Brain microvascular endothelial cell (primary cell): ENCODE data around the gene TERB1.

Experiments
- DNase-seq: peaks from one replicate; pipeline ENCODE4 v3.0.0-alpha.2; 2020
- H3K27ac ChIP-seq: fragments of 250-450 bp; sonication (Bioruptor Pico); 2 replicates; pipeline ENCODE4 v1.5.1; 2020; ENCODE audit warnings: mild to moderate bottlenecking, moderate library complexity
- H3K27me3 ChIP-seq: fragments of 250-450 bp; sonication (Bioruptor Pico); replicated peaks from 2 replicates; pipeline ENCODE4 v1.5.1; 2020; ENCODE audit warnings: mild to moderate bottlenecking
- H3K36me3 ChIP-seq: fragments of 250-450 bp; sonication (Bioruptor Pico); replicated peaks from 2 replicates; pipeline ENCODE4 v1.5.1; 2020; ENCODE audit warnings: mild to moderate bottlenecking
- H3K4me3 ChIP-seq: 2 replicates; pipeline ENCODE4 v1.5.1; 2011; ENCODE audit warnings: low read depth, mild to moderate bottlenecking, control low read depth, low read length, moderate library complexity
- in situ Hi-C: cut with HindIII; loops from 2 replicates; pipeline ENCODE4 v1.10.0; 2017; ENCODE audit warnings: low sequenced_read_pairs, low pct_ligation_motif_present
- TF ChIP-seq, protein P1 (sequence below): IDR thresholded peaks from 2 replicates; pipeline ENCODE4 v1.5.1; 2011; ENCODE audit warnings: low read depth, mild to moderate bottlenecking, moderate library complexity, low read length, control low read depth, inconsistent platforms; ENCODE audit errors: missing control alignments

Gene TERB1

DNA sequence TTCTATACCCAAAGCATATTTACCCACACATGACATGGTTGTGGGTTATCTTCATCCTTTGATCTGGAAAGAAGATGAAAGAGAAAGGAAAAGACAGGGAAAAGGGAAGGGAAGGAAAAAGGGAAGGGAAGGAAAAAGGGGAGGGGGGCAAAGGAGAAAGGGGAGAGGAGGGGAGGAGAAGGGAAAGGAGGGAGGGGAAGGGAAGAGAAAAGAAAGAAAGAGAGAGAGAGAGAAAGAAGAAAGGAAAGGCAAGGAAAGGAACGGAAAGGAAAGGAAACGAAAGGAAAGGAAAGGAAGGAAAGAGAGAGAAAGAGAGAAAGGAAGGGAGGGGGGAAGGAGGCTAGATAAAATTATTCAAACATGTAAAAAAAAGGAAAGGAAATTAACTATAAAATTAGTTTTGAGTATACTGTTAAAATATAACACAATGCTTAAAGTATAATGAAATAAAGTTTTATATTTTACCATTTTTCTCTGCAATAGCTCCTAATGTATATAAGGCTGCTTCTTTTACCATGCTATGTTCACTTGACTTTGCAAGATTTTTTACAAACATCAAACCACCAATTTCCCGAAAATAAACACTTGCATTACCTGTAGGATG lies 11.2 kb downstream of the TERB1 start:
- Histone ChIP-seq H3K27me3 (no peaks in the 10 kb centered on the region), H3K27ac (no peak overlapping the region), H3K4me3 (no peak overlapping the region), H3K36me3 (no peaks in the 10 kb centered on the region)
- TF ChIP-seq, protein P1, sequence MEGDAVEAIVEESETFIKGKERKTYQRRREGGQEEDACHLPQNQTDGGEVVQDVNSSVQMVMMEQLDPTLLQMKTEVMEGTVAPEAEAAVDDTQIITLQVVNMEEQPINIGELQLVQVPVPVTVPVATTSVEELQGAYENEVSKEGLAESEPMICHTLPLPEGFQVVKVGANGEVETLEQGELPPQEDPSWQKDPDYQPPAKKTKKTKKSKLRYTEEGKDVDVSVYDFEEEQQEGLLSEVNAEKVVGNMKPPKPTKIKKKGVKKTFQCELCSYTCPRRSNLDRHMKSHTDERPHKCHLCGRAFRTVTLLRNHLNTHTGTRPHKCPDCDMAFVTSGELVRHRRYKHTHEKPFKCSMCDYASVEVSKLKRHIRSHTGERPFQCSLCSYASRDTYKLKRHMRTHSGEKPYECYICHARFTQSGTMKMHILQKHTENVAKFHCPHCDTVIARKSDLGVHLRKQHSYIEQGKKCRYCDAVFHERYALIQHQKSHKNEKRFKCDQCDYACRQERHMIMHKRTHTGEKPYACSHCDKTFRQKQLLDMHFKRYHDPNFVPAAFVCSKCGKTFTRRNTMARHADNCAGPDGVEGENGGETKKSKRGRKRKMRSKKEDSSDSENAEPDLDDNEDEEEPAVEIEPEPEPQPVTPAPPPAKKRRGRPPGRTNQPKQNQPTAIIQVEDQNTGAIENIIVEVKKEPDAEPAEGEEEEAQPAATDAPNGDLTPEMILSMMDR: no peak
- no peak for DNase-seq
- in situ Hi-C loops: no loop called here

DNA sequence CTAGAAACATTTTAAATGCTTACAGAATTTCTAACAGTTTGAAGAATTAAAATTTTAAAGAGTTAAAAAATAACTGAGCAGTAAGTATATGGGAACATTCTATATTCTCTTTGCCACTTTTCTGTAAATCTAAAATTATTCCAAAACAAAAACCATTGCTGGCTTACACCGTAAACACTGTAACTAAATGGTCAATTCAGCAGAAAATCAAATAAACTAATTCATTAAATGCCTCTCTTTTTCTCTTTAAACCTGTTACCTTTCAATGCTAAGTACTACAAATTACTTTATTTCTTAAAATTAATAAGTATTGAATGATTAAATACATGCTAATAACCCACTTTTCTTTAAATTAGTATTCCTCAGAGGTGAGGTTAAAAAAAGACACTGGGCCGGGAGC lies 14.0 kb downstream of the TERB1 start:
- Histone ChIP-seq H3K4me3 (no peak overlapping the region), H3K36me3 (no peaks in the 10 kb centered on the region), H3K27me3 (no peaks in the 10 kb centered on the region), H3K27ac (no peak overlapping the region)
- DNase-seq: no peak
- in situ Hi-C loops: no loop called here
- TF ChIP-seq, protein P1: no peak

DNA sequence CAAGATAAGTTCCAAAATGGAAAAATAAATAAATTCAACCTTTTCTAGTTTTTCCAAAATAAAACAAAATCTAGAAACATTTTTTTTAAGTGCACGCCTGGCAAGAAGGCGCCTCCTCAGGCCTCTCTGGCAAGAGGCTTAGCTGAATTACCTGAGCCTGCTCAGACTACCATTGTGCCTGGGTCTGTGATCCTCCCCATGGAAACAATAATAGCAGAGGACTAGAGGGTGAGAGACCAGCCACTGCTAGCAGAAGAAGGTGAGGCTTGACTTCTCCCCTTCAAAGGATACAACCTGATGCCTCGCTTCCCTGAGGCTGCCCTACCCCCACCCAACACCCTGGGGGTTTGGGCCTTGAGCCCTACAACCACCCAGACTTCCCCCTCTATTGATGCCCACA lies 14.8 kb downstream of the TERB1 start:
- no peak overlapping the region for H3K27ac ChIP-seq
- DNase-seq: no peak
- TF ChIP-seq, protein P1: no peak
- H3K4me3 ChIP-seq: no peak overlapping the region
- in situ Hi-C loops: no loop called here
- no peaks in the 10 kb centered on the region for H3K27me3 ChIP-seq
- no peaks in the 10 kb centered on the region for H3K36me3 ChIP-seq

DNA sequence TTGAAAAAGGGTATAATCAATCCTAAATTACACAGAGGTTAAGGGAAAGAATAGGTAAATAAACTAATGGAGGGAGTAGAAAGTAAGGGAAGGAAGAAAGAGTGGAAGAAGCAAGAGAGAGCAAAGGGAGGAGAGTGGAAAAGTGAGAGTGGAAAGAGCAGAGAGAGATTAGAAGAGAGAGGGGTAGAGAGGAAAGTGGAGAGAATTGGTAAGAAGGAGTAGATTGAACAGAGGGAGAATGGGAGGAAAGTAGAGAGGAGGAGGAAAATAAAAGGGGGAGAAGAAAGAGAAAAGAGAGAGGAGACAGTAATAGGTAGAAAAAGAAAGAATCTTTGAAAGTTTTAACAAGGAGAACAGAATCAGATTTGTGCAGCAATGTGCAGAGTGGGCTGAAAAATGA lies 24.9 kb downstream of the TERB1 start:
- no peak for DNase-seq
- in situ Hi-C loops: no loop called here
- no peak overlapping the region for H3K27ac ChIP-seq
- TF ChIP-seq, protein P1: no peak
- H3K4me3 ChIP-seq: no peak overlapping the region
- H3K36me3 ChIP-seq: no peaks in the 10 kb centered on the region
- no peaks in the 10 kb centered on the region for H3K27me3 ChIP-seq

DNA sequence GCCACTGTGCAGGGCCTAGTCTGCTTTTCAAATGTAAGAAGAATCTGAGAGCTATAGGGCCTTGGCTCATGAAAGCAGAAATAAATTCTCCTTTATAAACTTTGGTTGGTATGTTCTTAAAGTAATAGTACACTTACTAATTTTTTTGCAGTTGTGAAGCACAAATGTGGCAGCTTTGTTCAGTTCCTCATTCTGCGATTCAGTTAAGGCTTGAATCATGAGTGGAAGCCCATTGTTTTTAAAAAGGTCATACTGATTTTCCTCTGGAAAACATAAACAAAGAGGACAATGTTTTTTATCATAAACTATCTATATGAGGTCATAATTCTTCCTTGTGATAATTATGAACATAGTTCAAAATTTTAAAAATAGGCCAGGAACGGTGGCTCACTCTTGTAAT lies 26.4 kb downstream of the TERB1 start:
- H3K27me3 ChIP-seq: no peaks in the 10 kb centered on the region
- TF ChIP-seq, protein P1: no peak
- no peak for DNase-seq
- in situ Hi-C loops: no loop called here
- H3K36me3 ChIP-seq: no peaks in the 10 kb centered on the region
- H3K27ac ChIP-seq: no peak overlapping the region
- H3K4me3 ChIP-seq: no peak overlapping the region

DNA sequence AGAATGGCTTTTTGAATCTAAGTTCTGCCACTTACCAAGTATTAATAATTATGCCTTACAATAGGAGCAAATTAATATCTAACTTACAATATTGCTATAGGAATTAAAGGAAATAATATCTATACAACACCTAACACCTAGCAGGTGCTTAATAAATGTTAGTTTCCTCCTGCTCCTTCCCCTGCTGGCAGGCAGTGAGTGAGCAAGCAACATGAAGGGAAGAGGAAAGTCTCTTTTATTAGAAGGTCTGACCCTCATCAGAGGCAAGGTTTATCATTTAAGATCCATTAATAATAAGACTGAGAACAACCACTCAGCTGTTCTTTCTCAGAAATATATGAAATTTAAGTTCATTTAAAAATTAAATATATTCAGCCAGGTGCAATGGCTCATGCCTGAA lies 43.3 kb downstream of the TERB1 start:
- Histone ChIP-seq H3K27me3 (no peaks in the 10 kb centered on the region), H3K4me3 (no peak overlapping the region), H3K36me3 (no peaks in the 10 kb centered on the region), H3K27ac (no peak overlapping the region)
- in situ Hi-C loops: no loop called here
- TF ChIP-seq, protein P1: peak; percentile 32
- DNase-seq: no peak
